Neural progenitor cell (in vitro differentiated cells): ENCODE measurements around the gene TRIM49C. TPM values are rescaled to one million over a fixed set of nuclear protein-coding genes. Genes with fewer than 3 reads are reported as not detected.

Source experiments
- small RNA-seq: library from RNA; depleted of rRNA; stranded (forward); fragments of <200 nt; gene quantifications from one replicate; pipeline ENCODE3, GENCODE V24; 2015
- total RNA-seq: library from RNA; depleted of rRNA; stranded (reverse); fragments of >200 nt; gene quantifications from 2 replicates; pipeline ENCODE4 v1.2.3, GENCODE V29; 2015; ENCODE audit warnings: low replicate concordance

TRIM49C gene
- total RNA-seq, 1 donor from 2014 or later: not detected

Small RNA genes lying within 50 kb of the gene (small RNA-seq; reads per million reads assigned to genes)
- gene AP000827.1: not detected

Other genes with a start within 250 kb of the TRIM49C start
- gene TRIM49, start 222.5 kb upstream of the TRIM49C start, total RNA-seq: not detected in 2 replicates
- gene TRIM64B, start 152.6 kb upstream of the TRIM49C start, total RNA-seq: not detected in 2 replicates
- gene TRIM49D1, start 108.9 kb upstream of the TRIM49C start, total RNA-seq: not detected in 2 replicates
- gene TRIM49D2, start 107.0 kb upstream of the TRIM49C start, total RNA-seq: not detected in 2 replicates
- gene TRIM64, start 65.1 kb upstream of the TRIM49C start, total RNA-seq: not detected in 2 replicates
- gene UBTFL1, start 54.8 kb downstream of the TRIM49C start, total RNA-seq: not detected in 2 replicates
- gene NAALAD2, start 103.6 kb downstream of the TRIM49C start, total RNA-seq: 24.6 and 67.1 TPM in 2 replicates
- 75.0 and 120 TPM in 2 replicates for gene CHORDC1, start 191.9 kb downstream of the TRIM49C start, total RNA-seq